ENCODE data around the gene LRRC61. TPM values are rescaled to one million over a fixed set of nuclear protein-coding genes. Genes with fewer than 3 reads are reported as not detected.
A peak's percentile ranks its signal among the peaks of the same experiment; 100 is the strongest.

The LRRC61 gene
- total and polyA plus RNA-seq, 2 of the 13 experiments (the other 11 are each of a cell fraction or from before 2014, with no cell fraction given) = 33.0 to 34.8 TPM

GRCh38 chr7:150383710-150384397, 60.7 kb downstream of the LRRC61 start (continued):
- no peak for TF ChIP-seq NFAT5 (CRISPR knock-in tag; IDR thresholded peaks at IDR 0.05)
- TF ChIP-seq ZBTB33 (CRISPR knock-in tag; IDR thresholded peaks at IDR 0.05) = peak; percentile 13; the same call in 1 of the 2 replicates
- peak; percentile 73 for TF ChIP-seq ATF7-NPFF (CRISPR knock-in tag; IDR thresholded peaks at IDR 0.05; ENCODE audit: low read depth)
- no peak; the same call in 1 of the 2 replicates for TF ChIP-seq SOX13 (IDR thresholded peaks at IDR 0.05)
- TF ChIP-seq SOX13 (CRISPR knock-in tag; conservative IDR thresholded peaks at IDR 0.05 in 1 of 2, IDR thresholded peaks at IDR 0.05 in 1 of 2) = peak in 1 of 2 experiments; percentile 70; a peak in 1 of 4 replicates
- no peak for TF ChIP-seq CEBPB (IDR thresholded peaks at IDR 0.05; ENCODE audit: borderline replicate concordance, low read depth, low read length)
- no peak for TF ChIP-seq SOX6 (IDR thresholded peaks at IDR 0.05)
- TF ChIP-seq SOX6 (CRISPR knock-in tag; IDR thresholded peaks at IDR 0.05) = peak; percentile 87
- TF ChIP-seq SRSF9 (IDR thresholded peaks at IDR 0.05; ENCODE audit: borderline replicate concordance, insufficient read depth, low read depth, low read length, poor library complexity, severe bottlenecking) = no peak
- peak; percentile 78 for TF ChIP-seq PRPF4 (IDR thresholded peaks at IDR 0.05; ENCODE audit: low read depth, low read length, poor library complexity, severe bottlenecking)
- TF ChIP-seq NFKBIZ (CRISPR knock-in tag; IDR thresholded peaks at IDR 0.05) = no peak
- 0 out of 2 replicates have a peak, but pooled peaks have one; percentile 64 for TF ChIP-seq ZNF547 (CRISPR knock-in tag; IDR thresholded peaks at IDR 0.05)
- peak; percentile 49; the same call in 1 of the 2 replicates for TF ChIP-seq ZNF615 (CRISPR knock-in tag; IDR thresholded peaks at IDR 0.05; ENCODE audit: borderline replicate concordance)
- peak; percentile 80; the same call in 1 of the 2 replicates for TF ChIP-seq ZNF691 (CRISPR knock-in tag; IDR thresholded peaks at IDR 0.05; ENCODE audit: borderline replicate concordance, low read depth)
- TF ChIP-seq ZMAT3 (CRISPR knock-in tag; conservative IDR thresholded peaks at IDR 0.05) = 0 out of 2 replicates have a peak, but pooled peaks have one; percentile 37
- TF ChIP-seq ZNF350 (CRISPR knock-in tag; IDR thresholded peaks at IDR 0.05; ENCODE audit: borderline replicate concordance, low read depth) = peak; percentile 72; the same call in 1 of the 2 replicates

All from HepG2 (cell line).